Measurements from ENCODE around the gene TMEM42.
A peak's percentile ranks its signal among the peaks of the same experiment; 100 is the strongest.

Gene TMEM42

DNA sequence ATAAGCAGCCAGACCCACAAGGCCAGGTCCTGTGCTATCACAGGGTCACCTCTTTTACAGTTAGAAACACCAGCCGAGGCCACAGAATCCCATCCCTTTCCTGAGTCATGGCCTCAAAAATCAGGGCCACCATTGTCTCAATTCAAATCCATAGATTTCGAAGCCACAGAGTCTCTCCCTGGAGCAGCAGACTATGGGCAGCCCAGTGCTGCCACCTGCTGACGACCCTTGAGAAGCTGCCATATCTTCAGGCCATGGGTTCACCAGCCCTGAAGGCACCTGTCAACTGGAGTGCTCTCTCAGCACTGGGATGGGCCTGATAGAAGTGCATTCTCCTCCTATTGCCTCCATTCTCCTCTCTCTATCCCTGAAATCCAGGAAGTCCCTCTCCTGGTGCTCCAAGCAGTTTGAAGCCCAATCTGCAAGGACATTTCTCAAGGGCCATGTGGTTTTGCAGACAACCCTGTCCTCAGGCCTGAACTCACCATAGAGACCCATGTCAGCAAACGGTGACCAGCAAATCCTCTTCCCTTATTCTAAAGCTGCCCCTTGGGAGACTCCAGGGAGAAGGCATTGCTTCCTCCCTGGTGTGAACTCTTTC, 52.3 kb downstream of the TMEM42 start:
- peak; percentile 81 for DNase-seq (ENCODE audit: low spot score)
- TF ChIP-seq, protein P1, sequence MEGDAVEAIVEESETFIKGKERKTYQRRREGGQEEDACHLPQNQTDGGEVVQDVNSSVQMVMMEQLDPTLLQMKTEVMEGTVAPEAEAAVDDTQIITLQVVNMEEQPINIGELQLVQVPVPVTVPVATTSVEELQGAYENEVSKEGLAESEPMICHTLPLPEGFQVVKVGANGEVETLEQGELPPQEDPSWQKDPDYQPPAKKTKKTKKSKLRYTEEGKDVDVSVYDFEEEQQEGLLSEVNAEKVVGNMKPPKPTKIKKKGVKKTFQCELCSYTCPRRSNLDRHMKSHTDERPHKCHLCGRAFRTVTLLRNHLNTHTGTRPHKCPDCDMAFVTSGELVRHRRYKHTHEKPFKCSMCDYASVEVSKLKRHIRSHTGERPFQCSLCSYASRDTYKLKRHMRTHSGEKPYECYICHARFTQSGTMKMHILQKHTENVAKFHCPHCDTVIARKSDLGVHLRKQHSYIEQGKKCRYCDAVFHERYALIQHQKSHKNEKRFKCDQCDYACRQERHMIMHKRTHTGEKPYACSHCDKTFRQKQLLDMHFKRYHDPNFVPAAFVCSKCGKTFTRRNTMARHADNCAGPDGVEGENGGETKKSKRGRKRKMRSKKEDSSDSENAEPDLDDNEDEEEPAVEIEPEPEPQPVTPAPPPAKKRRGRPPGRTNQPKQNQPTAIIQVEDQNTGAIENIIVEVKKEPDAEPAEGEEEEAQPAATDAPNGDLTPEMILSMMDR (IDR thresholded peaks at IDR 0.05; ENCODE audit: borderline replicate concordance, control extremely low read depth, extremely low read depth, insufficient read depth, missing control alignments), result peak; percentile 69
- in situ Hi-C loops (cut with MboI; ENCODE audit: low sequenced_read_pairs, unreplicated experiment), result loop anchor here (10.0 to 25.0 kb wide), 2 partner anchors 379 to 602 kb away; no protein-coding TSS in a partner anchor

DNA sequence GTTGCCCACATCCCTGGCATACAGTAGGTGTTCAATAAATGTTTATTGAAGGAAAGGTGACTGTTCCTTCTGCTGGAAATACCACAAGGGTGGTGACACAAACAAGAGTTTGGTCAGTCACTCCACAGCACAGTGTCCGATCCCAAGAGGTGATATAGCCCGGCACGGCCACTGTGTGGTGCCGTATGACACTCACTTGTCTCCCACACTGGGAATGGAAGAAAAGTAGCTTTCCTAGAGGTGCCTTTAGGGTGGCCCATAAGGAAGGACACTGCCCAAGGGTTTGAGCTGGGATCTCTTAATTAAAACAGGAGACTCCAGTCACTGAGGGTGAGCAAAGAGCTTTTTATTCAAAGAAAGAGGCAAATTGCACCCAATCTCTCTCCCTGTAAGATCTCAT, 53.2 kb downstream of the TMEM42 start:
- DNase-seq (ENCODE audit: low spot score), result no peak
- TF ChIP-seq, protein P1 (IDR thresholded peaks at IDR 0.05; ENCODE audit: borderline replicate concordance, control extremely low read depth, extremely low read depth, insufficient read depth, missing control alignments), result no peak
- in situ Hi-C loops (cut with MboI; ENCODE audit: low sequenced_read_pairs, unreplicated experiment), result loop anchor here (10.0 to 25.0 kb wide), 2 partner anchors 380 to 603 kb away; no protein-coding TSS in a partner anchor
